Measurements from ENCODE around the gene KRTAP12-3. TPM values are rescaled to one million over a fixed set of nuclear protein-coding genes. Genes with fewer than 3 reads are reported as not detected.

The KRTAP12-3 gene
- total RNA-seq, 2 experiments from 2014 or later, result not detected

Other genes starting within 250 kb of the KRTAP12-3 start
- gene LRRC3, start 202.4 kb upstream of the KRTAP12-3 start, total RNA-seq, result 1 to 10 TPM; 3.7 to 3.8 TPM
- not detected for gene KRTAP10-1, start 117.7 kb upstream of the KRTAP12-3 start, total RNA-seq
- gene KRTAP10-2, start 106.4 kb upstream of the KRTAP12-3 start, total RNA-seq, result not detected
- gene KRTAP10-3, start 99.1 kb upstream of the KRTAP12-3 start, total RNA-seq, result not detected
- gene KRTAP10-4, start 84.2 kb upstream of the KRTAP12-3 start, total RNA-seq, result not detected
- gene KRTAP10-5, start 77.3 kb upstream of the KRTAP12-3 start, total RNA-seq, result not detected
- gene KRTAP10-6, start 65.4 kb upstream of the KRTAP12-3 start, total RNA-seq, result not detected
- not detected for gene KRTAP10-7, start 57.3 kb upstream of the KRTAP12-3 start, total RNA-seq
- not detected for gene KRTAP10-8, start 45.9 kb upstream of the KRTAP12-3 start, total RNA-seq
- gene KRTAP10-9, start 30.8 kb upstream of the KRTAP12-3 start, total RNA-seq, result not detected
- gene KRTAP10-10, start 20.6 kb upstream of the KRTAP12-3 start, total RNA-seq, result not detected
- gene KRTAP10-11, start 11.5 kb upstream of the KRTAP12-3 start, total RNA-seq, result not detected
- gene KRTAP12-4, start 3.3 kb upstream of the KRTAP12-3 start, total RNA-seq, result not detected
- not detected for gene KRTAP12-2, start 9.0 kb downstream of the KRTAP12-3 start, total RNA-seq
- not detected for gene KRTAP12-1, start 24.2 kb downstream of the KRTAP12-3 start, total RNA-seq
- gene KRTAP10-12, start 39.2 kb downstream of the KRTAP12-3 start, total RNA-seq, result not detected
- not detected for gene TSPEAR, start 53.6 kb downstream of the KRTAP12-3 start, total RNA-seq
- gene UBE2G2, start 143.9 kb downstream of the KRTAP12-3 start, total RNA-seq, result 10 to 100 TPM; 70.7 to 74.0 TPM
- 10 to 100 TPM; 86.5 to 89.0 TPM for gene SUMO3, start 160.1 kb downstream of the KRTAP12-3 start, total RNA-seq
- 10 to 100 TPM; 80.3 to 82.6 TPM for gene PTTG1IP, start 215.8 kb downstream of the KRTAP12-3 start, total RNA-seq